SK-N-MC (cell line): ENCODE data around the gene UBE2F.

Experiments
- DNase-seq: peaks from one replicate; pipeline ENCODE4 v3.0.0-alpha.2; 2011; ENCODE audit warnings: low read depth, low spot score
- H3K27ac ChIP-seq: fragments of 200-600 bp; sonication (generic); 2 replicates; pipeline ENCODE4 v1.5.1; 2016; ENCODE audit warnings: mixed run types
- H3K36me3 ChIP-seq: fragments of 200-600 bp; sonication (generic); 2 replicates; pipeline ENCODE4 v1.6.1; 2017; ENCODE audit warnings: antibody characterized with exemption, low read length, mixed read lengths; ENCODE audit not compliant: insufficient read depth
- H3K4me3 ChIP-seq: fragments of 200-600 bp; sonication (generic); 2 replicates; pipeline ENCODE4 v1.5.1; 2016
- H3K9ac ChIP-seq: fragments of 200-600 bp; sonication (generic); 2 replicates; pipeline ENCODE4 v1.8.0; 2017; ENCODE audit warnings: mixed run types, mixed read lengths; ENCODE audit not compliant: insufficient read length
- H3K9me3 ChIP-seq: fragments of 200-600 bp; sonication (generic); 2 replicates; pipeline ENCODE4 v1.6.1; 2017; ENCODE audit warnings: low read depth, mild to moderate bottlenecking, antibody characterized with exemption, low read length, moderate library complexity, mixed read lengths
- EZH2 ChIP-seq: fragments of 200-600 bp; sonication (generic); IDR thresholded peaks from one replicate; pipeline ENCODE4 v1.6.1; 2017; ENCODE audit warnings: antibody characterized with exemption
- FOXP2 ChIP-seq: optimal IDR thresholded peaks from 2 replicates; pipeline ENCODE3; 2011; ENCODE audit warnings: mild to moderate bottlenecking, moderate library complexity; ENCODE audit not compliant: insufficient read depth; ENCODE audit errors: extremely low read length, control extremely low read depth
- POLR2AphosphoS5 ChIP-seq: IDR thresholded peaks from 2 replicates; pipeline ENCODE4 v1.6.1; 2012; ENCODE audit warnings: mild to moderate bottlenecking, low read depth, low read length, borderline replicate concordance

The UBE2F gene

GRCh38 chr2:238038203-238038602 lies 71.4 kb downstream of the UBE2F start:
- DNase-seq: no peak
- Histone ChIP-seq H3K27ac (no peak overlapping the region), H3K9ac (no peak overlapping the region), H3K9me3 (no peaks in the 10 kb centered on the region), H3K36me3 (peaks cover 20% of the 10 kb centered on the region), H3K4me3 (no peak overlapping the region)
- TF ChIP-seq FOXP2: no peak

- H3K9ac ChIP-seq: no peak overlapping the region
- H3K27ac ChIP-seq: no peak overlapping the region
- H3K36me3 ChIP-seq: peaks cover 12% of the 10 kb centered on the region; the same call in 1 of the 2 replicates
- no peak for TF ChIP-seq FOXP2
- TF ChIP-seq EZH2: no peak
- TF ChIP-seq POLR2AphosphoS5: no peak
- H3K4me3 ChIP-seq: no peak overlapping the region
- no peak for DNase-seq
- H3K9me3 ChIP-seq: no peaks in the 10 kb centered on the region
These were observed 72.3 kb downstream of the UBE2F start for GRCh38 chr2:238039151-238039550.

DNA sequence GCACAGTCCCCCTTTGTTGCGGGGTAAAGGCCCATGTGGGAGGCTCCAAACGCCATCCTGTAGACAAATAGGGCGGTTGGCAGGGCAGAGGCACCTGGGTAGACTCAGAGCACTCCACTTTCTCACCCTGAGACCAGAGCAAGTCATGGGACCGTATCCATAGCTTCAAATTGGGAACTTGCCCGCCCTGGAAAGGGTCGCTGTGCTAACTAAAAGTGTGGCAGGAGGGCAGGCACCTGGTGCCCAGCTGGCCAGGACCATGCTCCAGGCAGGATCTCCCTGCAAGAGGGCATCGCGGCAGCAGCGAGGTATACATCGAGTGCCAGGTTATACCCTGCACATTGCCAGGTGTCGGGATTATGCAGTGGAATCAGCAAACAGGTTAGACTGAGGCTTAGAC lies 73.2 kb downstream of the UBE2F start:
- peaks cover 12% of the 10 kb centered on the region; the same call in 1 of the 2 replicates for H3K36me3 ChIP-seq
- no peak for DNase-seq
- no peak overlapping the region for H3K9ac ChIP-seq
- H3K4me3 ChIP-seq: no peak overlapping the region
- H3K27ac ChIP-seq: no peak overlapping the region
- no peaks in the 10 kb centered on the region for H3K9me3 ChIP-seq
- TF ChIP-seq FOXP2 (no peak), POLR2AphosphoS5 (no peak), EZH2 (no peak)

- H3K36me3 ChIP-seq: peaks cover 12% of the 10 kb centered on the region; the same call in 1 of the 2 replicates
- DNase-seq: no peak
- H3K4me3 ChIP-seq: no peak overlapping the region
- TF ChIP-seq FOXP2 (no peak), POLR2AphosphoS5 (no peak), EZH2 (no peak)
- no peaks in the 10 kb centered on the region for H3K9me3 ChIP-seq
- no peak overlapping the region for H3K9ac ChIP-seq
- no peak overlapping the region for H3K27ac ChIP-seq
These were observed 74.1 kb downstream of the UBE2F start for GRCh38 chr2:238040918-238041317.

- DNase-seq: no peak
- H3K4me3 ChIP-seq: no peak overlapping the region
- TF ChIP-seq EZH2 (no peak), POLR2AphosphoS5 (no peak), FOXP2 (no peak)
- H3K27ac ChIP-seq: no peak overlapping the region
- H3K36me3 ChIP-seq: peaks cover 12% of the 10 kb centered on the region; the same call in 1 of the 2 replicates
- no peaks in the 10 kb centered on the region for H3K9me3 ChIP-seq
- H3K9ac ChIP-seq: no peak overlapping the region
These were observed 75.3 kb downstream of the UBE2F start for GRCh38 chr2:238042090-238042489.

GRCh38 chr2:238042849-238043584 lies 76.2 kb downstream of the UBE2F start:
- H3K27ac ChIP-seq: no peak overlapping the region
- no peak overlapping the region for H3K4me3 ChIP-seq
- no peak overlapping the region for H3K9ac ChIP-seq
- TF ChIP-seq FOXP2: no peak
- no peak for TF ChIP-seq POLR2AphosphoS5
- no peak for TF ChIP-seq EZH2
- no peaks in the 10 kb centered on the region for H3K9me3 ChIP-seq
- no peak for DNase-seq
- peaks cover 7% of the 10 kb centered on the region; the same call in 1 of the 2 replicates for H3K36me3 ChIP-seq

DNA sequence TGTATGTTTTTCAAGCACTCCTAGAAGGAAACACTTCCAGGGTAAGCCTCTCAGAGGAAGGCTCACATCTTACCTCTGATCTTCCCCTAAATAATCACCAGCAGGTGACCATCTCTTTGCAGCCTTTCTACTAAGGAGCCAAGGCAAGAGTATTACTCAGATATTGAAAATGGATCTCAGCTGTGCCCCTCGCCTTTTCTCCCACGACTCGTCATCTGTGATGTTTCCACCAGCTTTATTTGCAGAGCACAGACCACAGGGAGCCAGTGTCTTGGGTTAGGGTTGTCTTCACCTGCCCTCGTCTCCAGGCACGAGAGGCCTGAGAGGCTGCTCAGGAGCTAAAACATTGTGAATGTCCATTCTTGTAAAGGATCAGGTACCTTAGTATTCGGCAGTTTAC lies 77.0 kb downstream of the UBE2F start:
- no peak for TF ChIP-seq FOXP2
- TF ChIP-seq EZH2: no peak
- TF ChIP-seq POLR2AphosphoS5: no peak
- Histone ChIP-seq H3K36me3 (peaks cover 3% of the 10 kb centered on the region; the same call in 1 of the 2 replicates), H3K4me3 (no peak overlapping the region), H3K9ac (no peak overlapping the region), H3K9me3 (no peaks in the 10 kb centered on the region), H3K27ac (no peak overlapping the region)
- no peak for DNase-seq

- H3K4me3 ChIP-seq: no peak overlapping the region
- H3K9me3 ChIP-seq: no peaks in the 10 kb centered on the region
- no peak for DNase-seq
- H3K36me3 ChIP-seq: no peaks in the 10 kb centered on the region; the same call in 1 of the 2 replicates
- H3K9ac ChIP-seq: no peak overlapping the region
- no peak for TF ChIP-seq EZH2
- no peak for TF ChIP-seq FOXP2
- TF ChIP-seq POLR2AphosphoS5: no peak
- no peak overlapping the region for H3K27ac ChIP-seq
These were observed 78.8 kb downstream of the UBE2F start for GRCh38 chr2:238045575-238045974.
